Activated naive CD4-positive, alpha-beta T cell treated with Interleukin-2 at 50 U/mL for 16 hours (primary cell): Measurements from ENCODE around the gene DNAAF1.
A peak's percentile ranks its signal among the peaks of the same experiment; 100 is the strongest.
"Not testable (repeated sequence)": the region's sequence is repeated elsewhere in the genome, so short reads cannot be mapped to it uniquely, and the experiment has no call there.

Experiments used
- DNase-seq: peaks from one replicate; pipeline ENCODE4 v3.0.0-alpha.2; 2020

The DNAAF1 gene

GRCh38 chr16:84186685-84187437 is 41.8 kb downstream of the DNAAF1 start, which contains the start of gene TAF1C:
Gene TAF1C, minus strand, starts transcription at chr16:84187057. Its CDS starts 2,069 bp downstream, at chr16:84184988.
- peak; percentile 91 for DNase-seq

GRCh38 chr16:84190731-84191388 is 45.8 kb downstream of the DNAAF1 start, which contains the start of gene ADAD2:
Gene ADAD2, plus strand, starts transcription at chr16:84191157. Its CDS starts 74 bp downstream, at chr16:84191231.
- DNase-seq, result no peak

GRCh38 chr16:84191466-84191865 is 46.4 kb downstream of the DNAAF1 start:
- no peak for DNase-seq

GRCh38 chr16:84193480-84193879 is 48.4 kb downstream of the DNAAF1 start:
- DNase-seq, result no peak

- DNase-seq, result no peak
Observed at GRCh38 chr16:84194018-84194417, 48.9 kb downstream of the DNAAF1 start.

- DNase-seq, result peak; percentile 13
Observed at GRCh38 chr16:84194470-84195200, 49.5 kb downstream of the DNAAF1 start.

- no peak for DNase-seq
Observed at GRCh38 chr16:84195201-84196093, 50.3 kb downstream of the DNAAF1 start.

- no peak for DNase-seq
Observed at GRCh38 chr16:84196101-84196500, 51.0 kb downstream of the DNAAF1 start.

GRCh38 chr16:84196727-84197394 is 51.8 kb downstream of the DNAAF1 start:
- no peak for DNase-seq

GRCh38 chr16:84197466-84198128 is 52.5 kb downstream of the DNAAF1 start:
- DNase-seq, result no peak

GRCh38 chr16:84198401-84198800 is 53.3 kb downstream of the DNAAF1 start:
- no peak for DNase-seq

- DNase-seq, result no peak
Observed at GRCh38 chr16:84199097-84199496, 54.0 kb downstream of the DNAAF1 start.

- no peak for DNase-seq
Observed at GRCh38 chr16:84199861-84200260, 54.8 kb downstream of the DNAAF1 start.

- not testable (repeated sequence) for DNase-seq
Observed at GRCh38 chr16:84204551-84204950, 59.4 kb downstream of the DNAAF1 start.

- not testable (repeated sequence) for DNase-seq
Observed at GRCh38 chr16:84205123-84205522, 60.0 kb downstream of the DNAAF1 start.

GRCh38 chr16:84205976-84206691 is 61.0 kb downstream of the DNAAF1 start:
- no peak for DNase-seq

GRCh38 chr16:84207251-84207650 is 62.1 kb downstream of the DNAAF1 start:
- no peak for DNase-seq

- no peak for DNase-seq
Observed at GRCh38 chr16:84207879-84208278, 62.8 kb downstream of the DNAAF1 start.

GRCh38 chr16:84209989-84210388 is 64.9 kb downstream of the DNAAF1 start:
- DNase-seq, result no peak

- DNase-seq, result no peak
Observed at GRCh38 chr16:84212154-84212553, 67.0 kb downstream of the DNAAF1 start.

GRCh38 chr16:84212631-84213030 is 67.5 kb downstream of the DNAAF1 start:
- DNase-seq, result no peak
